ENCODE results near the gene ARHGAP26.
A peak's percentile ranks its signal among the peaks of the same experiment; 100 is the strongest.

Gene ARHGAP26

GRCh38 chr5:142831009-142831383 lies 60.8 kb downstream of the ARHGAP26 start:
- no peak for DNase-seq (ENCODE audit: low spot score)

- DNase-seq (ENCODE audit: low spot score) = no peak
These were observed 62.1 kb downstream of the ARHGAP26 start for GRCh38 chr5:142832263-142832662.

- DNase-seq (ENCODE audit: low spot score) = no peak
These were observed 63.6 kb downstream of the ARHGAP26 start for GRCh38 chr5:142833517-142834449.

- no peak for DNase-seq (ENCODE audit: low spot score)
These were observed 64.3 kb downstream of the ARHGAP26 start for GRCh38 chr5:142834504-142834903.

DNA sequence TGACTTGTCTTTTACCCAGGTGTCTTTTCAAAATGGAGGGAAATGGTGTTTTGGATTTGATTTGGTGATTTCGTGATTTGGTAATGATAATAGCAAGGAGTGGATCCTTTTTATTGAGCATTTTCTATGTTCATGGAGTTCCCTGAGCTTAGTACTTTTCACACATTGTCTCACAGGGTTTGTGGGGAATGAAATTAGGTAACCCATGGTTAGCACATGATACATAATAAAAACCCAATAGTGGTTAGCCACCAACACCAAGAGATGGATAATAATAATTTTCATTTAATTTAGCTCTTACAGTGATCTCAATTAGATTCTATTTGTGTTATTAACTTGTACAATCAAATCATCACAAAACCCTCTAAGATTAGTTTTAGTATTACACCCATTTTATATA lies 65.4 kb downstream of the ARHGAP26 start:
- no peak for DNase-seq (ENCODE audit: low spot score)

DNA sequence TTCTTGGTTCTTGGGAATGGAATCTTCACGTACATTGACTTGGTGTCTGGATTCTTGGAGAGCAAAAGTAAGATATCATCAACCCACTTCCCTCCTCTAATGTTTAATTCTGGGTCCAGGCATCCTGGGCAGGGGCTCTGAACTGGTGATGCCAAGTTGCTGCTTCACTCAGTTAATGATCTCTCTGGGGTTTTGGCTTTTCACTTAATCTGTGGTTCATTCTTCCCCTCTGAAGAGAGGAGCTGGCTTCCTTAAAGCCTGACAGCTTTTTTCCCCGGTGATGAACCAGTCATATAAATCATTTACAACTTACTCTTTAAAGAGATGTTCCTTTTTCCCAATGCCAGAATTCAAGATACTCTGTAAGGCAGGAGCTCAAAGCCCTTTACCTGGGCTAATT lies 65.9 kb downstream of the ARHGAP26 start:
- DNase-seq (ENCODE audit: low spot score) = no peak

DNA sequence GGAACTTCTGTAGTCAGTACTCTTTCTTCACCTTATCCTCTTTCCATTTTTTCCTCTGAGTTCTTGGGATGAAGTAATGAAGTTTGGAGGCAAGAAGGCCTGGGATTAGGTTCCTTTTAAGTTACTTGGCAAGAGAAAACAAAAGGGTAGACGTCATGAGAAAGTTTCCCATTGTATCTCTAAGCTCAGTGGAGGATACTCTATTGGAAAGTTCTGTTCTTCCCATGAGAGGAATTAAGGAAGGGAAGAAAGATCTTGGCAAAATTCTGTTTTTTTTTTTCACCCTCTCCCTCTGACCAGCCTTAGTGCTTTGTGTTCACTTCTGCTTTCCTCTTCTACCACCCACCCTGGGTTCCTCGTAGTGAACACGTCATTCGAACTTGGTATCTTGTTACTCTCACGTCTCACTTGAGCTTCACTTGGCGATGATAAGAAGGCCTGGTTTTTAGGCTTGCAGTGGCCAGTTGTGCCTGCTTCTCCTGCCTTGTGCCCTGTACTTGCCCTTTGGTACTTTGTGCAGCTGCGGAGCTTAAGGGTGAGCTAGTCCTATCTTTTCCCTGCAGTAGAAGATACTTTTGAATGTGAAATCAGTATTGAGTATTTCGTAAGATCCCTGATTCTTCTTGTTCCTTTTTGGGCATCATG lies 67.0 kb downstream of the ARHGAP26 start:
- DNase-seq (ENCODE audit: low spot score) = no peak

DNA sequence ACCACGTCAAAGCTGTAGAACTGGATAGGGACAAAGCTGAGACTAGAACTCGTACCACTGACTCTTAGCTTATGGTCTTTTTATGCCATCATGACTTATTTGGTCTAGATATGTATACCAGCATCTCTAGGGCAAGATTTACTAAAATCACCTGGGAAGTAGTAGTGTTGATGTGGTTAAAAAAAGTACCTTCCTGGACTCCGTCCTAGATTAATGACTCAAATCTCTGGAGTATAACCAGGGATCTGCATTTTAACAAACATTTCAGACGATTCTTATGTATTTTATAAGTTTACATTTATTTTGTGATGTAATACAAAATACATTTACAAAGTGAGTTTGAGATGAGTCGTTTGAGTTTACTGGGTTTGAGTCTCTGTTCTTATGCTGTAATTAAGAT lies 68.7 kb downstream of the ARHGAP26 start:
- DNase-seq (ENCODE audit: low spot score) = no peak

DNA sequence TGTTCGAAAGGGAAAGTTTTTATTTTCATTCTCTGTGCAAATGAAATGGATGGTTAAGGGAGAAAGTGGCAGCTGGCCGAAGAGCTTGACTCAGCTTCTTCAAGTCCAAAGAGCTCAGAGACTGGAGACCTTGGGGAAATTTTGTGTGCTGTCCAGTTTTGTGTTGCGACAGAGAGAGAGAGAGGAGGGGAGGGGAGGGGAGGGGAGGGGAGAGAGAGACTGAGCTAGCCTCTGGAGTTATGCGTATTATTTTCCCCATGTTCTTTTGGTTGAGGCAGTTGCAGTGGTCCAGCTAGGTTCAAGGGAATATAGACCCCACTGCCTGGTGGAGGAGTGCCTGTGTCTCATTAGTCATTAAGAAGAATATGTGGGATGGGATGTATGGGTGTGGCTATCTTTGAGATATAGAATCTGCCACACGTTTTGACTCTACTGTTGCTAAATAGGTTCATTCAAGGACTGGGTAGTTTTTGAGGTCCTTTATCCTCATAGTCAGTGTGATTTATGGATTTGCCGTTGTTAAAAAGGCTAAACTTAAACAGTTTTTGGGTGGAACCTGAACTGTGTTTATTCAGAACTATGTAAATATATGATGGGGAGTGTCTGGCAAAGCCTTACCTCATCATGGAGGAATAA lies 69.7 kb downstream of the ARHGAP26 start:
- DNase-seq (ENCODE audit: low spot score) = no peak

GRCh38 chr5:142840575-142840974 lies 70.4 kb downstream of the ARHGAP26 start:
- DNase-seq (ENCODE audit: low spot score) = no peak

DNA sequence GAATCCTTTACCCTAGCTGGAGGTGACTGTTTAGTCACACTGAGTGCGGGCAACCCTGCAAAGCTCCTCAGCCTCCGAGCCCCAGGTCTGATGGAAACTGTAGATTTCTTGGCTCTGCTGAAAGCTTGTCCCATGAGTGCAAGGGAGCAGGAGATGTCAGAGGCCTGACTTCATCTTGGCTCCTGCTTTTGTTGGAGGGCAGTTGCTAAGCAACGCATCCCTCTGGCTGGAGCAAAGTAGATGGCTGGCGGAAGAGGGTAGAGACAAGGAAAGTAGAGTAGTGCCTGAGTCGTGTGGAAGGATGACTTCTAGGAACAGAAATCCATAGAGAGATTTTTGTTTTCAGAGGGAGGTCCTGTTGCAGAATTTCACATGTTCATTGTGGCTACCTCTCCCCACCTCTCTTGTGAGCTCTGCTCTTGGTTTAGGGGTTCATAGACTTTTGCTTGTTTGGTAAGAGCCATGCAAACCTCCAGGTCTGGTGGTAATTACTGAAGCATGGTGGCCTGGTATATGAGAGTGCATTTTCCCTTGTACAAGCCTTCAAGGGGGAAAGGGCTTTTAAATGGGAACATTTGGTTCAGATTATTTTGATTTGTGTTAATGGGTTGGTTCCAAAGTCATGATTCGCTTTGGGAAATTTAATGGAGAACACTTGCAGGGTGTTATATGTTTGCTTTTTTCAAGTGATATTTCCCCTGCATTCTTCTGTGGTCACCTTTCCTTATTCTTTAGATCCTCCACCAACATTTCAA lies 71.5 kb downstream of the ARHGAP26 start:
- peak; percentile 34 for DNase-seq (ENCODE audit: low spot score)

- DNase-seq (ENCODE audit: low spot score) = no peak
These were observed 73.1 kb downstream of the ARHGAP26 start for GRCh38 chr5:142842994-142843905.

DNA sequence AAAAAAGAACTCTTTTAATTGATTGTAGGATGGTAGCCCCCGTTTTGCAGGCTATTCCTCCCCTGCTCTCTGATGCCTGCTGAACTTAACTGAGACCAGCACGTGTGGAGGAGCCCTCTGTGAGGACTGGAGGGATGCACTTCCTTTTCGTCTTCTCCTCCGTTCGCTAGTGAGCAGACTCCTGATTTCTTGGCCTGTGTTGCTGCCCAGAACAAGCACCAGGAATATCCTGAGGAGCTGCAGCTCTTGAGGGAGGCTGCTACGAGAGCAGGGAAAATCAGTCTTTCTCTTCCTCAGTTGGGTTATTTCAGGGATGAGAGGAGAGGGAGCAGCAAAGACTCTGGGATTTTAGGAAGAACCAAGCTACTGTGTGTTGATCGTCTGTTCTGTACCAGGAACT lies 74.7 kb downstream of the ARHGAP26 start:
- peak; percentile 59 for DNase-seq (ENCODE audit: low spot score)

DNA sequence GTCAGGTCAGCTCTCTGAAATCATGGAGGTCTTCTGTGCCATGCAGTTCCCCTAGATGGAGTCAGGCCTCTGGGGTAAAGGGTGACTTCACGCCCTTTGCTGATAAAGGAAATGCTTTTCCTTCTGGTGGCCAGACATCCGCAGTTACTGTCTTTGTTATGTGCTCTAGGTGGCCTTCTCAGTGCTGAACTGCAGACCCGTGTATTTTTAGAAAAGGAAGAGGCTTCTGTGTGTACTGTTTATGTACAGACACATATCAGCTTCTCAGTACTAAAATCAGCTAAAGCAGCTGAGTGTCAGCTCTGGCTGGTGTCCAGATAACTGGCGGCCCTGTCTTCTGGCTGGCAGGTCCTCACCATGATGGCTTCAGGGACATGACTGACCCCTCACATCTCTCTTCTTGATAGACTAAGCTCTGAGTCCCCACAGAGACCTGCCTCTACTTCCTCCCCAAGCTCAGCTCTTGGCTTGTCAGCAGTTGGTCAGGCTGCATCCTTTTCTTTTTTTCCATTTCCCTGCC lies 75.3 kb downstream of the ARHGAP26 start:
- DNase-seq (ENCODE audit: low spot score) = peak; percentile 50

DNA sequence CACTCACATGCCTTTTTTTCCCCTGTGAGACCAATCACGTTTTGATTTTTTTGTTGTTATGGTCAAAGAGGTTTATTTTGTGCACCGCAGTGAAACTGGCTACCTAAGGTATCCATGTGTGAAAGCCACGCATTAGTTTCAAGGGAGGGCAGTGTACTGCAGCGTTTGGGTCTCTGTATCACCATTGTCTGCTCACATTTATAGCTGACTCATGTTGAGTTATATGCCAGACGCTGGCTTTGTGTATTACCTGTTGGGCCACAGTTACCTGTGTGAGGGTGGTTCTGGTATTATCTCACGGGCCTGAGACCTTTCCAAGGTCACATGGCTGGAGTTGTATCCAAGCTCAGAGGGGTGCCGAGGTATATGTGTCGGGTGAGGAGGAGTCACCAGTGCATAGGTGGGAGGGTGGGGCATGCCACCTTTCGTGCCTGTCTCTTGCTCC lies 75.8 kb downstream of the ARHGAP26 start:
- peak; percentile 31 for DNase-seq (ENCODE audit: low spot score)

GRCh38 chr5:142846406-142846805 lies 76.2 kb downstream of the ARHGAP26 start:
- DNase-seq (ENCODE audit: low spot score) = no peak

DNA sequence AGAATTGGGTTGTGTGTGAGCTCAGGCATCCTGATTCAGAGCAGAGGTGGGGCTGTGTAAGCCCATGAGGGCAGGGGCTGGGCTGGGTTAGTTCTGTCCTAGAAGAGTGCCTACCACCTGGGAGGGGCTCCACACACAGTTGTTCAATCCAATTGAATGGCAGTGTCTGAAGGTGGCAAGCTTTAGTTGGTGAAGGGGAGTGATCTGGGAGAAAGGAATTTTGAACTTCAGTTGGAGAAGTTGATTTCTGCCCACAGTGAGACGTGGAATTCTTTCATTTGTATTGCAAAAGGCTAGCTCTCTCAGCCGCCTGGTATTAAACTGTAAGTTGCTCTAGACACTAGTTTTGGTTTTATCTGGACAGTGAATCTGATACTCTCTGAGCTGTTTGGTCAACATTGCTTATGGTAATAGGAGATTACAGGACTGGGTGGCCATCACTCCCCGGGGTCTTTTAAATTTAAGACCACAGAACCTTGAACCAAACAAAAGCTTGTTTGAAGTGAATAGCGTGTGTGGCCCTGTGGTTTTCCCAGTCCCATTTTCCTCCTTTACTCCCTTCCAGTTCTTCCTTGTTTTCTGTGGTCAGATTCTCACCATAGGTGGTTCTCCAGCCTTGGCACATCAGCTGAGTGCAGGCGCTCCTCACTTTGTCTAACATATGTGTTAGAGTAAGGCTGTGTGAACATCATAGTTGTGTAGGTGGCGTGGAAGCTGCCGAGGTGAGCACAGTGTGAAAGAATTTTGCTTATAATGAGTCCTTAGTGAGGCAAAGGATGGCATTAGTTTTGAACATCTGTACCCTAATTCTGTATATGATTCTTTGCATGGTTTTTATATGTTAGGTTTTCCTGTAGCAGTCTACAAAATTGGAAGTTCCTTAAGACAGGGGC lies 78.0 kb downstream of the ARHGAP26 start:
- DNase-seq (ENCODE audit: low spot score) = no peak

- DNase-seq (ENCODE audit: low spot score) = no peak
These were observed 79.3 kb downstream of the ARHGAP26 start for GRCh38 chr5:142849466-142849865.

DNA sequence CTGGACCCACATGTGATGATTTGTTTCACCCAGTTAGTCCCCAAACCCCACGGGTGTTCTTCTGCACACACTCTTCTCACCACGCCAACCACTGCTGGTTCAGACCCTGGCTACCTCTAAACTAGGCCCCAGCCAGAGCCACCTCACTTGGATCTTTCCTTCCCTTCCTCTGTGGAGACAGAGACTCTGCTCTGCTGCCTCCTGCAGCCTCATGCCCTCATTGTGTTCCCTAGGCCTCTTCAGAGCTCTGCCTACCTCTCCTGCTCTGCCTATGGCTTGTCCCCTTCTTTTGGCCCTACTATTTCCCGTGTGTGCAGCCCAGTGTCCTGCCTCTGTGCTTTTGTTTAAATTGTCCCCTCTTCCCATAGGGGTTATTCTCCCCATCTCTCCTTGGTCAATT lies 79.7 kb downstream of the ARHGAP26 start:
- DNase-seq (ENCODE audit: low spot score) = no peak

DNA sequence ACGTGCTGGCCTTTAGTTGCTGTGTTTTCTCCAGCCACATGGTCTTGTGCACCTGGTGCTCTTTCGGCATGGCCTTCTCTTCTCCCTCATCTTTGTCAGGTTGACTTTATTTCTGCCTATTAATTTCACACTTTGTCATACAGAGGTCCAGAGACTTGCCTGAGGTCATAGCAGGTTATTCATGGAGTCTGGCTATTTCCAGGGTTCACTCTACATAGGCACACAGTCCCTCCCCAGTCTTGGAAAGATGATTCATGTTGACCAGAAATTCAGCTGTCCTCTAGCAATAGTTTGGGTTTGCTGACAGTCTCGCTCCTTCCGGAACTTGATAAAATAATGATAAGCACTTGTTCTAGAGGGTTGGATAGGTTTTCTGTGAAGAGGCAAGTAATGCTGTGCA lies 81.6 kb downstream of the ARHGAP26 start:
- DNase-seq (ENCODE audit: low spot score) = no peak
